Suprapubic skin (tissue), 4 donors: ENCODE measurements around the gene CASKIN2.

Experiments
- EP300 ChIP-seq: sonication (generic); formaldehyde crosslinking; IDR thresholded peaks from one replicate; pipeline ENCODE4 v1.6.1; 2017; ENCODE audit warnings: antibody characterized with exemption
- POLR2A ChIP-seq, 2 donors: fragments of 450-650 bp; IDR thresholded peaks; one replicate each; pipeline ENCODE4 v1.6.1; 2017; ENCODE audit warnings: antibody characterized with exemption in 2 of 2, mild to moderate bottlenecking in 2 of 2, moderate library complexity in 2 of 2
- POLR2AphosphoS5 ChIP-seq, 3 donors: sonication (generic); formaldehyde crosslinking; IDR thresholded peaks; one replicate each; pipeline ENCODE4 v1.6.1; 2017; ENCODE audit warnings: antibody characterized with exemption in 3 of 3
- TF ChIP-seq, protein P1 (sequence below), 2 donors: fragments of 200-600 bp in 1 of 2; fragments of 450-650 bp in 1 of 2; sonication (generic) in 1 of 2; IDR thresholded peaks; one replicate each; pipeline ENCODE4 v1.5.1; 2016 to 2019; ENCODE audit warnings: antibody characterized with exemption in 2 of 2, mild to moderate bottlenecking in 1 of 2, moderate library complexity in 1 of 2

DNA sequence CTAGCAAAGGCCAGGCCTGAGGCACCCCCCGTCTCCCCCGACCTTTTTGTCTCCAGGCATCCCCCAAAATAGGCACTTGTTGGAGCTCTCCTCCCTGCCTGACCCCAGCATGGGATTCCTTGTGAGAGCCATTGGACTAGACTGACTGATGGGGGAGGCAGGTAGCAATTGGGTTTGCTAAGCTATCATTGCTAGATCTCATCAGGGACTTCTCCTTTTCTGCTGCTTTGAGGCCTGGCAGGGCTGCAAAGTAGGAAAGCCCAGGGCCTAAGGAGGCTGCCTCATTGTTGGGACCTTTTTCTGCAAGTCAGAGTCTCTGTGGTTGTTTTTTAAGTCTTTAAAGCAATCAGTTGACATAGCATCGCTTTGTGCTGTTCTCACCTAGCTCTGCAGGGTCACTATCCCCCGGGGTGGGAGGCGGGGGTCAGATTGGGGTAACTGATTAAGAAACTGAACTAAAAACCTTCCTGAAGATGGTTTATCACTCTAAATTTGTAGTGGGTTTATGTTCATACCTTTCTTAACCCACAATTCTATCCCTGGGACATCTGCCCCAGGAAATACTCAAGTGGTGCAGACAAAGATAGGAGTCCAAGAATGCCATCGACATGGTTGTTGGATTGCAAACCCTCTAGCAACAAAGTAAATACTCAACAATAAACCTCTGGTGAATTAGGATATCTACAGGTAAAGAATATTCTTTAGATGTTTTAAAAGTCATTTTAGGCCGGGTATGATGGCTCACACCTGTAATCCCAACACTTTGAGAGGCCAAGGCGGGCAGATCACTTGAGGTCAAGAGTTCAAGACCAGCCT lies 38.2 kb upstream of the CASKIN2 start:
- TF ChIP-seq POLR2A (IDR thresholded peaks at IDR 0.05) (no peak), EP300 (no peak), POLR2AphosphoS5 (IDR thresholded peaks at IDR 0.05) (no peak)
- TF ChIP-seq, protein P1, sequence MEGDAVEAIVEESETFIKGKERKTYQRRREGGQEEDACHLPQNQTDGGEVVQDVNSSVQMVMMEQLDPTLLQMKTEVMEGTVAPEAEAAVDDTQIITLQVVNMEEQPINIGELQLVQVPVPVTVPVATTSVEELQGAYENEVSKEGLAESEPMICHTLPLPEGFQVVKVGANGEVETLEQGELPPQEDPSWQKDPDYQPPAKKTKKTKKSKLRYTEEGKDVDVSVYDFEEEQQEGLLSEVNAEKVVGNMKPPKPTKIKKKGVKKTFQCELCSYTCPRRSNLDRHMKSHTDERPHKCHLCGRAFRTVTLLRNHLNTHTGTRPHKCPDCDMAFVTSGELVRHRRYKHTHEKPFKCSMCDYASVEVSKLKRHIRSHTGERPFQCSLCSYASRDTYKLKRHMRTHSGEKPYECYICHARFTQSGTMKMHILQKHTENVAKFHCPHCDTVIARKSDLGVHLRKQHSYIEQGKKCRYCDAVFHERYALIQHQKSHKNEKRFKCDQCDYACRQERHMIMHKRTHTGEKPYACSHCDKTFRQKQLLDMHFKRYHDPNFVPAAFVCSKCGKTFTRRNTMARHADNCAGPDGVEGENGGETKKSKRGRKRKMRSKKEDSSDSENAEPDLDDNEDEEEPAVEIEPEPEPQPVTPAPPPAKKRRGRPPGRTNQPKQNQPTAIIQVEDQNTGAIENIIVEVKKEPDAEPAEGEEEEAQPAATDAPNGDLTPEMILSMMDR (IDR thresholded peaks at IDR 0.05): no peak
